Left forelimb (tissue), 1 donor: ENCODE results near the gene TEX264.

Source experiments
- DNase-seq: peaks from one replicate; pipeline ENCODE4 v3.0.0-alpha.2; 2018; ENCODE audit warnings: low spot score

The TEX264 gene

DNA sequence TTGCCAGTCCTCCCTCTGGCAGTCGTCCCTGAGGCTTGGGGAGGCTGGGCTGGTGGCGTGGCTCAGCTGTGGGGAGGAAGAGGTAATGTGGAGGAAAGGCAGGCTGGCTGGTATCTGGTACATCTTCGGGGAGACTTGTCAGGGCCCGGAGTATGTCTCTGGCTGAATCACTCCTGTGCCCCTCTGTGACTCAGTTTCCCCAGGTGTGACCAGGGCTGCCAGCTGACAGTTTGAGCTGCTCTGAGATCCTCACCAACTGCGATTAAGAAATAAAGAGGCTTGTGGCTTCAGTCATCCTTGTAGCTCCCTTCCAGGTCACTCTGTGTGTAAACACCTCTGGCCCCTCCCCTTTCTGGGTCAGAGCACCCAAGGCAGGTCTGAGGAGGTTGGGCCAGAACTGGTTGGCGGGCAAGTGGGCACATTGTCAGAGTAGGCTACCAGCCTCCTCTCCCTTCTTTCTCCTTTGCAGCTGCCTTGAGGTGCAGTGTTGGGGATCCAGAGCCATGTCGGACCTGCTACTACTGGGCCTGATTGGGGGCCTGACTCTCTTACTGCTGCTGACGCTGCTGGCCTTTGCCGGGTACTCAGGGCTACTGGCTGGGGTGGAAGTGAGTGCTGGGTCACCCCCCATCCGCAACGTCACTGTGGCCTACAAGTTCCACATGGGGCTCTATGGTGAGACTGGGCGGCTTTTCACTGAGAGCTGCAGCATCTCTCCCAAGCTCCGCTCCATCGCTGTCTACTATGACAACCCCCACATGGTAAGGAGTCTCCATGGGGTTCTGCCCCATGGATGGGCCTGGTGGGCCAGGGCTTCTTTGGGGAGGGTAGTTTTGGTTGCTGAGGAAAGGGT, 3.0 kb downstream of the TEX264 start:
- DNase-seq: no peak

DNA sequence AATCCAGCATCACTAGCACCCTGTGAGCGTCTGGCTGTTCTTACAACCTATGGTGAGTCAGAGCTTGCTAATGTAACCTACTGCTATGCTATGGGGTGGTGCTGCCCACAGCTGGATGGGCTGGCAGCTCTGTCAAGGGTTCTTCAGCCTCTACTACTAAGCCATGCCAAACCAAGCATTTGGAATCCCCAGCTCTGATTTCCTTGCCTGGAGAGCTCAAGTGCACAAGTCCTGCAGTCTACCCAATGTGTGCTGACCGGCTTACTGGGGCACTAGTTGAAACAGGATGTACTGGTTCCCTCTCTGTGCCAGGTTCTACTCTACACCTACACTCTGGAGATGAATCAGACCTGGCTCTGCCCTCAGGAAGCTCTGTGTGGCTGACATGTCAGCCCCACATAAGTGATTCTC, 4.2 kb downstream of the TEX264 start:
- no peak for DNase-seq

DNA sequence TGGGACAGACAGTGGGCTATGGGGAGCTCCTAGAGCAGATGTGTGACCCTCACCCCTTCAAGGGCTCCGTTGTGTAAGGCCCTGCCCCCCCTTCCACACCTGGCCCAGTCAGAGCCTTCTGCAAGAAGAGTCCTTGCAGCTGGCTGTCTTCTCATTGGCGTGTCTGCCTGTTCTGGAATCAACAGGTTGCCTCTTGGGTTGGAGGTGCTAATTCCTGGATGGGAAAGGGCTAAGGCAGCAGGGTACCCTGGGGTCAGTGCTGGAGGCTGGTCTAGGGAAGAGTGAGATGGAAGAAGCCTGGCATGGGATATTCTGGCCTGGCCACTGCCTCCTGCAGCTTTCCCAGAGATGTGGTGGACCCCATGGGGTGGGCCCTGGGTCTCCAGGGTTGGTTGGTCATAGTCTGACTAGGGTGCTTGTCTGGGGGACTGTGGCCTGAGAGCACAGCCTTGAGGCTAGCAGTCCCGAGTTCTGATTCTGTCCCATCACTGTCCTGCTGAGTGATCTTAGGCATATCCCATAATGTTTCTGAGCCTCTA, 5.1 kb downstream of the TEX264 start:
- no peak for DNase-seq

DNA sequence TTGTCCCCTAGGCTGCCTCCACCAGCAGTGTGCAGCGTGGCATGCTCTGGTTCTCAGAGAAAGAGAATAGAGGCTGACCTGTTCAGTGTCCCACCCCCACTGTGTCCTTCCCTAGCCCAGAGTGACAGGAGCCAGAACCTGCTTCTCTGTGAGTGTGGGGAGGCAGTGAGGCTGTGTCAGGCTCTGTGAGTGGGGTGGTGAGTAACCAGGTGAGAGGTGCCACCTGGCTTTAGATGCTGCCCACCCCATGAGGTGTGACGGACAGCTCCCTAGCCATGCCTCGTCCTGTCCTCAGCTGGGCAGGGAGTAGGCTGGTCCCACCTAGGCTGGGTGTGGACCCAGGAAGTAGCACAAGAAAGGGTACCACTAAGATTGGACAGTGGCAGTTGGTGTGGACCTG, 6.3 kb downstream of the TEX264 start:
- no peak for DNase-seq

DNA sequence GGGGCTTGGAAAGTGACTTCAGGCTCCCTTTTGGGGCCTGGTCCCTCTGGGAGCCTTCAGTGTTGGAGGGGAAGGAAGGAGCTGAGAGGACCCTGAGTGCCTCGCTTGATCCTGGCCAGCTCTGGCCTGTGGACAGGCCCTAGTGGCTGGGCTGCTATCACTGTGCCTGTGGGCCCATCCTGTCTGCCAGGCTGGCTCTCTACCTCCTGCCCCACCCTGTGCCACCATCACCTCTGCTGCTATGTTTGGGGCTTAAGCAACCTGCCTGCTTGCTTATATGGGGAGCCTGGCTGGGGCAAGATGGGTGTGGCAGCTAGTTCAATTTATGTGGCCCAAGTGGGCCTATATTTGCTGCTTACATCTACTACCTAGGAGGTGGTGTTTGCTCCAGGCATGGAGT, 7.1 kb downstream of the TEX264 start:
- DNase-seq: no peak

DNA sequence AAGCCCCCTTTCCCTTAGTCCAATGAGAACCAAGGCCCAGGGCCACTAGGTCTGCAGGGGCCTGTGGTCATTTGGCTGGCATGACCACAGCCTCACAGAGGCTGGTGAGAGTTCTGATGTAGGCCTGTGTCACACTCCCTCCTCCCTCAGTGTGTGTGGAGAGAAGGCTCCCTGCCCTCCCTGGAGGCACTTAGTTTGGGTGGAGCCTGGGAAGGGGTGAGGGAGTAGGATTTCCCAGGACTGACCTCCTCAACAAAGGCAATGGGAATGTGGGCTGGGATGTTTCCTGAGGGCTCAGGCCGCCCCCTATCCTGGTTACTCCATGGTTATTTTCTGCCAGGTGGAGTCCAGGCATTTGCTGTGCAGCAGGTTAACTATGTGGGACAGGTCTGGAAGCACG, 7.6 kb downstream of the TEX264 start:
- no peak for DNase-seq

DNA sequence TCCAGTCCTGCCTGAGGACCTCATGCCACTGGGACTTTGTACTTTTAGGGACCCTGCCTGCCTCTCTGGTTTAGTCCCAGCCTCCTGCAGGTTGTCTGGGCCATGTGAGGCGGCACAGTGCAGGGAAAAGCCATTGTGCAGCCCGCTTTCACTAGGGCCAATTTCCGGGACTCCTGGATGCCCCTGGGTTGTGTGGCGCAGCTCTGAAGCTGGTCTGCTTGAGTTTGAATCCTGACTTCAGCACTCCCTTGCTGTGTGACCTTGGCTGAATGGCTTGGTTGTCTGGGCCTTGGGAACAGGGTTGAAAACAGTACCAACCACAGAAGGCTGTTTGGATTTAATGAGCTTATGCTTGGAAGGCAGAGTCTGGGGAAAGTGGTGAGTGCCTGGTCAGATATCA, 8.3 kb downstream of the TEX264 start:
- no peak for DNase-seq

DNA sequence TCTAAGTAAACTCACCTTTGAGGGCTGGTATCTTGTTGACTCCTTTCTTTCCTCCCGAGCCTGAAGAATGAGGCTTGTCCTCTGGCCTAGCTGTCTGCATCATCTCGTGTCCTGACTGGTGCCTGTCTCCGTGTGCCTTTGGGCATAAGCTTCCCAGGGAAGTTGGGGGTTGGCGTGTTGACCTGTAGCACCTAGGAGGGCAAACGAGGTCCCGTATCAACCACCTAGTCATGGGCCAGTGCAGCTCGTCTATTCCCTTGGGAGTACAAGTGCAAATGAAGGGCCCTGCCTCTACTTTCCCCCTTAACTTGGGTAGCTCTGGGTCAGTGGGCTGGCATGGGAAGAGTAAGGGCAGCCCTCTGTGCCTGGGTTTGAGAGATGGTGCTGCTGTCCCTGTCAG, 8.7 kb downstream of the TEX264 start:
- no peak for DNase-seq

DNA sequence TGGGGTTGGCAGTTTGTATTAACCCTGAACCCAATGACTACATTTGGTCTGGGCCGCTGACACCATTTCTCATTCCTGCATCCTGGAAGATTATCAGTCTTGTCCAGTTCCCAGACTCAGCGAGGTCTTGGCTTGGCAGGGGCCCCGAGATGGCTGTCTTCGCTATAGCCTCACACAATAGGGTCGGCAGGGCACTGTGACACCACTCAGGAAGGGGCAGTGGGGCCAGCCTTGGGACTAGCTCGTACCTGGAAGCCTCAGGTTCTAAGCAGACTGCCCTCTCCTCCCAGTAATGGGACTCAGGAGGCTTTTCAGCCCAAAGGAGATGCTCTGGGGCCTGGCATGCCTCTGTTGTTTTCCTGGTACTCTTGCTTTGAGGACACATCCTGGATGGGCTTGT, 9.1 kb downstream of the TEX264 start:
- DNase-seq: no peak

DNA sequence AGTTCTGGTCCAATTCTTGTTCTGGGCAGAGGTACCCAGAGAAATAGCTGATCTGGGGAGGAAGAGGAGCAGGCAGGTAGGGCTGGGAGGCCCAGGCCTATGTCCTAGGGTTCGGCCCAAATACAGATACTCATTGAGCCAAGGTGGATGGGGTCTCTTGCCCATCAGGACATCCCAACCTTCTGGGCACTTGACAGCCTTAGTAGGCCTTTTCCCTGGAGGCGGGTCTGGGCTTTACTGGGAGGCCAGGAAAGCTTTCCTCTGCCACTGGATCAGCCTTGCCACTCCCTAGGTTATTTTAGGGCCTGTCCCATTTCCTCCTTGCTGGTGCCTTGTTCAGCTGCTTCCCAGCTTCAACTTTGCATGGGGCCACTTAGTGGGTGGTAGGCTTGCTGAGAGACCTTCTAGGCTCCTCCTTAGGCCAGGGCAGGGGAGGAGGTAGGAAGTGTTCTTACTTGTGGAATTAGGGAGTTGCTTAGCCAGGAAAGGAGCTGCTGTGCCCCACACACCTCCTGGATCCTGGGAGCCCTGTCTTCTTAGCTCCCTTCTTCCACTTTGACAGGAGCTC, 9.7 kb downstream of the TEX264 start:
- DNase-seq: no peak

DNA sequence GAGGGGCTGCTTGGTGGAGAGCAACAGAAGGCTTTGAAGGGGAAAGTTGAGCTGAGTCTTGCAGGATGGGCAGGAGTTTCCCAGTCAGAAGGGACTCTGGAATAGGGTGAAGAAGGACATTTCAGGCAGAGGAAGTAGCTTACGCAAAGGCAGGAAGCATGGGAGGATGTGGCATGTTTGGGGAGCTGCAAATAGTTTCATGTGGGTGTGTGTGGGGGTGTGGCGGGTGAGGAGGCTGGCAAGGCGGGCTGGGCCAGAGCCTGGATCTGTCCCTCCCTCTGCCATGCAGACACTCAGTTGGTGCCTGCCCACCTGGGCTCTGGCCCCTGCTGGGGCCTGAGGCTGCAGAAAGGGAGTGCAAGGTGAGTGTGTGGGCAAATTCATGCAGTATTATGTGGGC, 10.4 kb downstream of the TEX264 start:
- DNase-seq: no peak

DNA sequence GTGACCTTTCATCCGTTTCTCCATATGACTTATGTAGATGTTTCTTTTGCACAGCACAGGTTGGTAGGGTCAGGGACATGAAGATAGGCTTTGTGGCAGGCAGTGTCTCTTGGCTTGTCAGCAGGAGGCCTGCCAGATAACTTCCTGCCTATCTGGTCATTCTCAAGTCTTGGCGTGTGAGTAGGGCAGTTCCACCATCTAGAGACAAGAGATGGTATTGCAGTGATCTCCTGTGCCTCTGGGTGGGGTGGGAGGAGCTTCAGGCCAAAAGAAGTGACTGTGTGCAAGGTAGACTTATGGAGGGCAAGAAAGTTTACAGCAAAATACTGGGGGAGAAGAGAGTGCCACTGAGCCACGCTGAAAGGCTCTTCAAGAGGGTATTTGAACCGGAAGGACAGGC, 11.0 kb downstream of the TEX264 start:
- no peak for DNase-seq

DNA sequence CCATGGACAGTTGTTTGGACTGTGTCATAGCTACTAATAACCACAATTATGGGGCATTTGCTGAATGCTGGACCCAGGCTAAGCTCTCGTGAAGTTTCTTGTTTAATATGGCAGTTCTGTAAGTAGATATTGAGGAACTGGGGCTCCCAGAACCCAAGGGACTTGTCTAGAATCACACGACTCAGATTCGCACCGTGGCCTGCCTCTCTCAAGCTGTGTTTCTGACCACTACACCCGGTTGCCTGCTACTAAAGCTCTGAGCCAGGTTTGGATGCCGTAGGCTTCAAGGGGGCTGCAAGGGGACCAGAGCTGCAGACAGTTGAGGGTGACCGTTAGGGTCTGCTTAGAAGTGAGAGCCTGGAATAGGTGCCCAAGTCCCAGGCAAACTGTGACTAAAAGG, 11.5 kb downstream of the TEX264 start:
- no peak for DNase-seq

DNA sequence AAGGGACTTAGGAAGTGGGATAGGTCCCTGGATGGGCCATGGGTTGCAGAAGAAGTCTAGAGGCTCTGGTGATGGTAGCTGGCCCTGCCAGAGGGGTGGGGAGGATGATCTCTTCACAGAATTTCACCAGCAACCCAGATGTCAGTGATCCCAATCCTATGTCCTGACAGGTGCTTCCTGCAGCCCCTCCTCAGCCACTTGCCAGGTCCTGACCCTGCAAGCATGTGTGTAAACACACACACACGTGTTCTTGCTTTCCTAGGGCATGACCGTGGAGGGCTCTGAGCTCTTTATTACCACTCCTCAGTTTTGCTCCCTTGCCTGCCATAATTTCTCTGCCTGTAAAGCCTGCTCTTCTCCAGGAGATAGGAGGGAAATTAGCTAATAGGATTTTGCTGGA, 12.5 kb downstream of the TEX264 start:
- no peak for DNase-seq

DNA sequence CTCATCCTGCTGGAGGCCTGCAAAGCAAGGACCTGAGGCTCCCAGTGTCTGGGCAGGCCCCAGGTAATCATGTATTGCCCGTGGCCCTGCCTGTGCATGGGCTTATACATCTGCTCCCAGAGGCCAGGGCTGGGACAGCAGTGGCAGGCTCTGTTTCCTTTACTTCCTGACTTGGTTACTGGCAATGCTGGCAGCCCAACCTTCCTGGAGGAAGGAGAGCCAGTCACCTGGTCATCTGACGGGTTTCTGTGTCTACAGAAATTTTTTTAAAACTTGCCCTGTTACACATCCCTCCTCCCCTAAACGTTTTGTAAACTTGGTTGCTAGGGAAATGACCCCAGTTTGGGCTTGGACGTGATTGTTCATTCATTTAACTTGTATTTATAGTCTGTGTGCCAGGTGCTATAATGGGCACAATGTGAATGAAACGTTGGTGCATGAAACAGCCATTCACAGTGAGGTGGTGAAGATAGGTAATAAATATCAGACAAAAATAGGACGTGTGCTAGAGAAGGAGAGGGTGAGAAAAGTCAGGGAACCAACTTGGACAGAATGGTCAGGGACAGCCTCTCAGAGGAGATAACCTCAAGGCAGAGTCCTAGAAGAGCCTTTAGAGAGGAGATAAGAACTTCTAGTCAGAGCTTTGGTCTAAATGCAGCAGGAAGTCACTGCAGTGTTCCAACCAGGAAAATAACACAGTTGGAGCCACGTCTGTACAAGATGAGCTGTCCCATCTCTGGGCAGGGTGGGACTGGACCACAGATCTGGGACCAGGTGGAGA, 14.1 kb downstream of the TEX264 start:
- DNase-seq: no peak

DNA sequence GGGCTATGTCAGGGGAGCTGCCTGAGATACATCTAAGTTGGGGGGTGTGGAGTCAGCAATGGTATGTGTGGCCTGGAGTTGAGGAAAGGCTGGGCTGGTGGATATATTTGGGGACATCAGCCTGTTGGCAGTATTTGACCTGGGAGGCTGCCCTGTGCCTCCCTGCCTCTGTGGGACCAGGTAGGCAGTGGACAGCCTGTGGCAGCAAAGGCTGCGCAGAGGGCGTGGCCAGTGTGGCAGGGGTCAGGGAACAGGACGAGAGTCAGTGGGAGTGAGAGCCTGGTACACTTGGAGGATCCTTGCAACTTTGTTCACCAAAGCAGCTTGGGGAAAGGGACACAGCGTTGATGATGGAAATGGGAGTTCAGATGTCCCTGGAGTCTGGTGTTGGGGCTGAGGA, 15.0 kb downstream of the TEX264 start:
- DNase-seq: no peak

DNA sequence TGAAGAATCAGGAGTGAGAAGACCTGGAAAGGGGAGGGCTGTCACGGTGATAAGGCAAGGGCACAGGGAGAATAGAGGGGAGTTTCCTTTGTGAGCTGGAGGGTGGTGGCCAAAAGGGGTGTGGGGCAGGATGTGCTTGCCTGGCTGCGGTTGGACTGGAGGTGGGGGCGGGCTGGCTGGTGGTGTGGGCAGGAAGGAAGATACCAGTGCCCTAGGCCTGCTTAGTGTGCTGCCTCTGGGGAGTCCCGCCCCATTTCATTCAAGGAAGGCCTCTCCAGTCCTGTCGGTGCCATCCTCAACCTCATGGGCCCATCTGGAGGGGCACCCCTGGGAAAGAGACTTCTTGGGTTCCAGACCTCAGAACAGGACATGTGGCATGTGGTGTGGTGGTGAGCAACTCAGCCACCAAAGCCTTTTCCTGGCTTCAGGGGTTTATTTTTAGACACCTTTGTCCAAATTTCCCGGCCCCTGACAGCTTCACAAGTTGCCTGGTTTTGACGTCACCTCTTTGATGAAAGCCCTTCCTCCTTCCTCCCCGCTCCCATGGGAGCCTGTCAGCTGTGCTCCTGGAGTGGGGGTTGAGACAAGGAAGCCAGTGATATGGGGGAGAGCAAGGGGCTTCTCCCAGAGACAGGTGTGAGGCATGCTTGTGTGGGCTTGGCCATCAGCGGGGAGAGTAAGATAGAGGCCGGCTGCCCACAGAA, 15.6 kb downstream of the TEX264 start:
- no peak for DNase-seq

DNA sequence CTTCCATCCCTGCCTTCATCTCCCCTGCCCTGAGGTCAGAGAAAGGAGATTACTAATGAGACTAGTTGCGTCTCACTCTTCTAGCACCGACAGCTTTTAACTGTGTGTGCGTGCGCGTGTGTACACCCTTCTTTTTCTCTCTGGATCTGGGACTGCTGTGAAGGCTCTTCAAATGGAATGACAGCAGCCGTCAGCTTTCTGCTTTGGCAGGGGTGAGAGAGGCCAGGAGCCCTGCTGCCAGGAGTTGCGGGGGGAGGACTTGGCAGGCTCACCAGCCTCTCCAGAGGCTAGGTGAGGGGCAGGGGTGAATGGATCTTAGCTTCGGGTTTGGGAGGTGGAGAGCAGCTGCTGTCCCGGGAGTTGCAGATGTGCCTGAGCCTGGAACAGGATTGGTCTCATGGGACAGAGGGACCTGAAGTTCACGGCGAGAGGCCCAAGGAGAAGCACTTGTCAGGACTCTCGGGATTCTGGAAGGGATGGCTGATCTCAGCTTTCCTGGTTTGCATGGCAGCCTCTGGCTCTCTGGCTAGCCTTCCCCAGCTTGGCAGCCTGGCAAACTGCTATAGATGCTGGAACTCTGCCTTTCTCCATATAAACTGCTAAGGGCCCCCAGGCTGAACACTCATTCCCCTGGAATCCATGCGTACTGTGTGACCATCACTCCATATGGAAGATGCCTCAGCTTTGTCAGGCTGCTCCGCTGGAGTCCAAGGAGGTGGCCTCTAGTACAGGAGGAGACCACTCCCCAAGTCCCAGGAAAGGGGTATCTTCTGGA, 16.6 kb downstream of the TEX264 start:
- no peak for DNase-seq

DNA sequence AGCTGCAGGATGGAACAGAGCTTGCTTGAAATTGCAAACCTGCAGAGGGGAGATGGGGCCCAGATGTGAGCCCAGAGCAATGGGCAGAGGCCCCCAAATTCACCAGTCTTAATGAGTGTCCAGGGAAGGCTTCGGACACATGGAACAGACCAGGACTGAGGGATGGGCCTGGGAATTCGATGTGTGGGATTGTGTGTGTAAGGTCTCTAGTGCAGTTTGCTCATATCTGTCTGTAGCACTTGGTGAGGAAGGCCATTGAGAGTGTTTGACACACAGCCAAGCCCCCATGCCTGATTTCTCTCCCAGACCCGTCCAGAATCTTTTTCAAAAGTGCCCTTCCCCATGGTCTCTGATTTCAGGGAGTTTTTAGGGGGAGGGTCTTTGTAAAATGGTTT, 17.2 kb downstream of the TEX264 start:
- DNase-seq: no peak

DNA sequence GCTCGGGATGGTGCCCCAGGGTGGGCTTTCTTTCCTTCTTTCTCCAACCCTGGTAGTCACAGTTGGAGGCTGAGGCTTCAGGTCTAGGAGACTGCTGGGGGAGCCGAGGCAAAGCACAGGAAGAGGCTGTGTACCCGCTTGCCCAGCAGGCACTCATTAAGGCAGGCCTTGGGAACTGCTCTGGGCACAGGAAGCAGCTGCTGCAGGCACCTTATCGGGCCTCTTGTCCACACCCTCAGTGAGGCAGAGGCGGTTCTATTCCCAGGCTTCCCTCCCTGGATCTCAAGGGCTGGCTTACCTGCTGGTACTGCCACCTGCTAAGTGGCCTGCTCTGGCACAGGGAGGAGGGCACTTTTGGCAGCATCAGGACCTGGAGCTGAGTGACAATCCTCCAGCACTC, 20.0 kb downstream of the TEX264 start:
- DNase-seq: no peak

DNA sequence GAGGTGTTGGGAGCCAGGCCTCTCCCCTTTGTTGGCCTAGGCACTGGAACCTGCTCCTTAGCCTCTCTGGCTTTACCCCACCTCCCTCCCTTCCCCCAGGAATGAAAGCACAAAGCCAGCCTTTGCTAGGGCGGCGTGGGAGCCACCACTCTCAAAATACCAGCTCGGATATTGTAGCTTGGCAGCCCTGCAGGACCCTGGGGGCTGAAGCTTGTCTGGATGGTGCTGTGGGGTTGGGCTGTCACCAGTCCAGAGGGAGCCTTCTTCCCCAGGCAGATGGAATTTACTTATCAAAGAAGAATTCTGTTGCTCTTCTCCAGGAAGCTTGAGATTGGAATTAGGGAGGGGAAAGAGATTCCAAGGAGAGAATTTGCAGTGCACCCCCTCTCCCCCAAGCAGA, 20.9 kb downstream of the TEX264 start:
- no peak for DNase-seq

DNA sequence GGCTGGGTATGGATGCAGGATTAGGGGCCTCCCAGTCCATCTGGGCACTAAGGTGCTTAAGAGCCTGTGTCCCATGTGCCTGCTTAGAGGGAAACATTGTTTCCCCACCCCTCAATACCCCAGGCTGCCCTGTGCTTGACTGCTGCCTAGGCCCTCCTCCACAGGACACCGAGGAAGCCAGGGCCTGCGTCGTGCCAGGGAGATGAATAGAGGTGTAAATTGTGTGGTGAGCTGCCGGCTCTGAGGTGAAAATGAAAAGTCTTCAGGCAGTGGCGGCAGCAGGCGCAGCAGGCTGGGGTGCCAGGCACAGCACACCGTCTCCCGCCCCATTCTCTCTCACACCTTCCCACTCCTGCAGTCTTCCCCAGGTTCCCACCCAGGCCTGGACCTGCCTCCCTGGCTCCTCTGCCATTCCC, 21.9 kb downstream of the TEX264 start:
- no peak for DNase-seq
